T-helper 2 cell treated with Interferon-gamma antibody and Interleukin-4, amounts not matched to agents 100 ng/mL and 5 ng/mL, for 36 hours (primary cell): ENCODE data around the gene NASP. TPM values are rescaled to one million over a fixed set of nuclear protein-coding genes. Genes with fewer than 3 reads are reported as not detected.

Experiments
- intact Hi-C: fragments of 100-400 bp; cut with micrococcal nuclease; formaldehyde crosslinking; loops from one replicate; pipeline ENCODE4 v1.15.1; 2023
- total RNA-seq: library from RNA; stranded (reverse); gene quantifications from 2 replicates; pipeline ENCODE4 v1.2.3, GENCODE V29; 2022

Gene NASP
- 216 and 222 TPM in 2 replicates for total RNA-seq

- intact Hi-C loops = loop anchor here (1.0 to 10.0 kb wide), 13 partner anchors 34 to 853 kb away; partner anchors contain the start of genes AKR1A1, CCDC163, IPP and KIF2C
Observed at GRCh38 chr1:45583666-45584350, at the start of gene NASP. TSS of gene NASP (plus strand) at chr1:45584041. CDS start at chr1:45584147, 106 bp downstream.

- intact Hi-C loops = no loop called here
Observed at GRCh38 chr1:45535988-45536766, 47.7 kb upstream of the NASP start.

GRCh38 chr1:45536886-45537285 is 47.0 kb upstream of the NASP start:
- intact Hi-C loops = no loop called here

- intact Hi-C loops = no loop called here
Observed at GRCh38 chr1:45541193-45541592, 42.6 kb upstream of the NASP start.

- intact Hi-C loops = no loop called here
Observed at GRCh38 chr1:45542591-45542990, 41.2 kb upstream of the NASP start.

- intact Hi-C loops = no loop called here
Observed at GRCh38 chr1:45543581-45544417, 40.0 kb upstream of the NASP start.

- intact Hi-C loops = no loop called here
Observed at GRCh38 chr1:45544530-45544929, 39.3 kb upstream of the NASP start.

- intact Hi-C loops = no loop called here
Observed at GRCh38 chr1:45545019-45545493, 38.8 kb upstream of the NASP start.

GRCh38 chr1:45545553-45546310 is 38.1 kb upstream of the NASP start:
- intact Hi-C loops = no loop called here

GRCh38 chr1:45550401-45551351 is 33.2 kb upstream of the NASP start, which contains the start of gene AKR1A1:
TSS of gene AKR1A1 (plus strand) at chr1:45550826. CDS start at chr1:45561795, 10,969 bp downstream.
- intact Hi-C loops = loop anchor here (1.0 to 5.0 kb wide), 4 partner anchors 29 to 208 kb away; partner anchors contain the start of genes CCDC163, MMACHC, MUTYH and PRDX1

GRCh38 chr1:45551684-45552083 is 32.2 kb upstream of the NASP start:
- intact Hi-C loops = loop anchor here (1.0 to 5.0 kb wide), 2 partner anchors 30 to 209 kb away; partner anchors contain the start of genes MUTYH, PRDX1 and TOE1

- intact Hi-C loops = loop anchor here (5.0 kb wide), 1 partner anchor 210 kb away; the partner anchor contains the start of genes MUTYH and TOE1
Observed at GRCh38 chr1:45552331-45552730, 31.5 kb upstream of the NASP start.

- intact Hi-C loops = loop anchor here (5.0 kb wide), 1 partner anchor 212 kb away; the partner anchor contains the start of genes MUTYH and TOE1
Observed at GRCh38 chr1:45554198-45554597, 29.6 kb upstream of the NASP start.

- intact Hi-C loops = no loop called here
Observed at GRCh38 chr1:45557422-45557944, 26.4 kb upstream of the NASP start.

GRCh38 chr1:45563843-45564242 is 20.0 kb upstream of the NASP start:
- intact Hi-C loops = no loop called here

GRCh38 chr1:45566722-45567121 is 17.1 kb upstream of the NASP start:
- intact Hi-C loops = no loop called here

- intact Hi-C loops = no loop called here
Observed at GRCh38 chr1:45567911-45568310, 15.9 kb upstream of the NASP start.

GRCh38 chr1:45568421-45568820 is 15.4 kb upstream of the NASP start:
- intact Hi-C loops = no loop called here

- intact Hi-C loops = no loop called here
Observed at GRCh38 chr1:45569571-45569961, 14.3 kb upstream of the NASP start.
